Raji (cell line): Measurements from ENCODE around the gene QRICH1.

Experiments used
- POLR2A ChIP-seq: IDR thresholded peaks from 2 replicates; pipeline ENCODE4 v1.6.1; 2011; ENCODE audit warnings: low read depth, low read length, control low read depth; ENCODE audit not compliant: insufficient read depth

Gene QRICH1

DNA sequence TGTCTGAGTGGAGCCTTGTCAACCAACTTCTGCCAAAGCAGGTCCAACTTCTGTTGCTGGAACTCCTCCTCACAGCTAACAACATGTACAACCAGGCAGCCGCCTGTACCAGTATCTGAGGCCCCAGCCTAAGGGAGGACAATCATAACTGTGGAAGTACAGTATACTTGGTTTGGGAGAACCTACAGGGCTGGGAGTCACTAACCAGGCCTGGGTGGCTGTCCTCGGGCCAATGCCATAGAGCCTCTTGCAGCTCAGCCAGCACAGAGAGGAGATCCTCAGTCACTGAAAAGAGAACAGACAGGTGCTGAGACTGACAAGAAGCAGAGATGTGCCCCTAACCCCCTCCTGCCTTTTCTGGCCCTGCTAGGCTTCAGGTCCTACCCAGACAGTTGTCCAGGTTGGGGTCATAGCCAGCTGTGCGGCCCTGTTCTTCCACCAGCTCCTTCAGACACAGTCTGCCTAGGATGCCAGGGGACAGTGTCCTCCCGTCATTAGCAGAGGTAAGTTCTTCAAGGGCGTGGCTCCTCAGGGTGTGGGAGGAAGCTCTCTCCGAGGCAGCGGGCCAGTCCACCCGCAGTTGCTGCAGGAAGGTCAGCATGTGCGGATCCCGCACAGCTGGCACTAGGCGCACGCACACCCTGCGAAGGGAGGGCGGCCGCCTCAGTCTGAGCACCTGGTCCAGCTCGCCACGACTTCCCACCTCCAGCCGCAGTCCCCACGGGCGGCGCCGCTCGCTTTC is 76.5 kb downstream of the QRICH1 start:
- no peak for TF ChIP-seq POLR2A

DNA sequence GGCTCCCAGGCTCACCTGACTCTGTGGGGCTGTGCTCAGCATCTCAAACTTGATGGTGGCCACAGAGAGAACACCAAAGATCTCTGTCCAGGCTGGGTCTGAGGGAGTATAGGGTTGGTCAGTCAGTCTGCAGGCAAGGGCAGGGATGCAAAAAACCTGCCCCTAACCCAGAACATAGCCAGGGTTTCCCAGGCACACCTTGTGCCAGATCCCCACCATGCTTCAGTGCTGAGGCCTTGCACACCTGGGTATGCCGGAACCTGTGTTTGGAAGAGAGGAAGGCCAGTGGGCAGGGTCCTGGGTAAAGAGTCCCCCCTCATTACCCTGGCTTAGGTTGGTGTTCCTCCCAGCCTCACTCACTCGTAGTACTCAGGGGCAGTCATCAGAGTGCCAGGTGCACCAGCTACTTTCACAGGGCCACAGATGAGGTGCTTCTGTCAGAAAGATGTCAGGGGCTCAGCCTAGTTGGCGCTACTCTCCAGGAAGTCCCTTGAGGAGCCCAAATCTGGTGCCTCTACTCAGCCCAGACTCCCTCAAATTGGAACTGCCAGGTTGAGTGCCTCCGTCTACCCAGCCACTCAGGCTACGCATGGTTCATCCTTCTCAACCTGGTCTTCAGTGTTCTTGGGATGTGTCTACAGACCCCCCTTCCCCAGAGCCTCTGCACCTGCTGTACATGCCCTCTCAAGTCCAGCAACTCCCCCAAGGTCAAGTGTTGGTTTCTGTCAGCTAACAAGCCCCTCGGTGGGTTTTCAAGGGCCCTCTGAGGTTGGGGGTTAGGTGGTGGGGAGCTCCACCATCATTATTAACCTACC is 77.2 kb downstream of the QRICH1 start:
- peak; percentile 9; the same call in 1 of the 2 replicates for TF ChIP-seq POLR2A

DNA sequence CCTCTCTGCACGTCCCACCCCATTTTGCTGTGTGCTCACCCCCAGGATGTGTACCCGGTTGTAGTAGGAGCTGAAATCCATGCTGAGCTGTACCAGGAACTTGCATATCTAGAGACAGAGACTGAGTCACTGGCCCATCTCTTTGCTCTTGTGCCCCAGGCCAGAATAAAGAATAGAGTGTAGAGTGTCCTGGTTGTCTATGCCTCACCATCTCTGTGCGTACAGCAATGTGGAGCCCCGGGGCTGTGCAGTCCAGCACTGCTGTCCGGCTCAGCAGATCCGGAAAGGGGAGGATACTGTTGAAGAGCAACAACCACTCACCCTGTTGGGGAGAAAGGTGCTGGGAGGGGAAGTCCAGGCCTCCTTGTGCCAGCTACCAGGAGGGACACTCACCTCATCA is 78.1 kb downstream of the QRICH1 start:
- TF ChIP-seq POLR2A = no peak

DNA sequence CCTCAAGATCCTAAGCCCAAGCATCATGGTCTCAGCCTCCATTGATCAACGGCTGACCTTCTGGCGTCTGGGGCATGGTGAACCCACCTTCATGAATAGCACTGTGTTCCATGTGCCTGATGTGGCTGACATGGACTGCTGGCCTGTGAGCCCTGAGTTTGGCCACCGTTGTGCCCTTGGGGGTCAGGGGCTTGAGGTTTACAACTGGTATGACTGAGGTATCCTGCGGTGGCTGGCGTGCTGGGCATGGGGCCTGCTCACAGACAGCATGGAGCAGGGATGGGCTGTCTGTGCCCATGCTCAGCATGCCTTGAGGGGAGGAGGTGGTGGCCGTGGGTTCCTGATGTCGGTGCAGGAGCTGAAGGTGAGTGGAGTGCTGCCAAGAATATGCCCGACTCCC is 78.8 kb downstream of the QRICH1 start:
- TF ChIP-seq POLR2A = no peak

GRCh38 chr3:49013738-49014660 is 79.9 kb downstream of the QRICH1 start:
- no peak for TF ChIP-seq POLR2A

DNA sequence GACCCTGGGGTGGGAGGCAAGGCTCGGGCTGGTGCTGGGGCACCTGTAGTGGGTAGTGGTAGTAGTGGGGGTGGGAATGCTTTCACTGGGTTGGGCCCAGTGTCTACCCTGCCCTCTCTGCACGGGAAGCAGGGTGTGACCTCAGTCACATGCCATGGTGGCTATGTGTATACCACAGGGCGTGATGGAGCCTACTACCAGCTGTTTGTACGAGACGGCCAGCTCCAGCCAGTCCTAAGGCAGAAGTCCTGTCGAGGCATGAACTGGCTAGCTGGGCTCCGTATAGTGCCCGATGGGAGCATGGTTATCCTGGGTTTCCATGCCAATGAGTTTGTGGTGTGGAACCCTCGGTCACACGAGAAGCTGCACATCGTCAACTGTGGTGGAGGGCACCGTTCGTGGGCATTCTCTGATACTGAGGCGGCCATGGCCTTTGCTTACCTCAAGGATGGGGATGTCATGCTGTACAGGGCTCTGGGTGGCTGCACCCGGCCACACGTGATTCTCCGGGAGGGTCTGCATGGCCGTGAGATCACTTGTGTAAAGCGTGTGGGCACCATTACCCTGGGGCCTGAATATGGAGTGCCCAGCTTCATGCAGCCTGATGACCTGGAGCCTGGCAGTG is 80.6 kb downstream of the QRICH1 start:
- TF ChIP-seq POLR2A = no peak

GRCh38 chr3:49012441-49013017 is 81.3 kb downstream of the QRICH1 start:
- no peak for TF ChIP-seq POLR2A

DNA sequence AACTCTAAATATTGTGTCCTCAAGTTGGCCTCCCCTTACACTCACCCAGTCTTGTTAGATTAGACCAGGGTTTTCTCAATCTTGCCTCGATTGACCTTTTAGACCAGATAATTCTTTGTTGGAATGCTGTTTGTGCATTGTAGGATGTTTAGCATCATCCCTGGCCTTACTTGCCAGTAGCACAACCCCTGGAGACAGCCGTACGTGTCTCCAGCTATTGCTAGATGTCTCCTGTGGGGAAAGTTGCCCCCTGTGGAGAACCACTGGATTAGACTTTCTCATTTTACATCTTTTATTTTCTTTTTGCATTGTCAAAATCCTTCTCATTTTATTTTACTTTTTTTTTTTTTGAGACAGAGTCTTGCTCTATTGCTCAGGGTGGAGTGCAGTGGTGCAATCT is 84.5 kb downstream of the QRICH1 start:
- no peak for TF ChIP-seq POLR2A

DNA sequence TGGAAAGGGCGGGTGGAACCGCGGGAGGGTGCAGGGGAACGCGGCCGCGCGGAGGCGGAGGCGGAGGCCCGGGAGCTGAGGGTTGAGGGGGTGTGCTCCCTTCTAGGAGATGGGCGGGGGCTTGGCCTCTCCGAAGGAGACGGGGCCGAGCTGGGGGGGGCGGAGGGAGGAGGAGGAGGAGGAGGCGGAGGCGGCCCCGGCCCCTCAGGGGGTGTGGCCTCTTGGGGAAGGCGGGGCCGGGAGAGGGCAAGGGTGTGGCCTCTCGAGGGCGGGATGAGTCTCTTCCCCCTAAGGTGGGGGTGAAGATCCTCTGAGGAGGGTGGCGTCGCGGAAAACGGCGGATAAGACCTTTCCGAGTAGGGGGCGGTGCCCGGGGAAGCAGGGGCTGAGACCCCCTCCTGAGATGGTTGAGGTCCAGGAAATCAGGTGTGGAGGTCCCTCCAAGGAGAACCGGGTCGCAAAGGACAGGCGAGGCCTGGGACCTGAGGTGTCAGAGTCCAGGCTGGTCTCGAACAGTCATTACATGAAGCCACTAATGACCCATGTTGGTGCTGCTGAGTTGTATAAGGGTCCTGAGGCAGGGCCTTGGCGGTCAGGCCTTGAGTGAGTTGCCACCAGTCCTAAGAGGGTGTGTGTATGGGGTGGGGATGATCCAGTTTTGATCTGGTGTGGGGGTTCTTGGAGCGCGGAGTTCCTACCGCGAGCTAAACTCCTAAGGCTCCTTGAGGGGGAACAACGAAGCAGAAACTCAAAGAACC is 85.9 kb downstream of the QRICH1 start:
- TF ChIP-seq POLR2A = no peak

- TF ChIP-seq POLR2A = peak; percentile 85
Measured at GRCh38 chr3:49007068-49007770, 86.7 kb downstream of the QRICH1 start, which contains the start of gene WDR6. WDR6 (plus strand) TSS chr3:49007391; CDS start chr3:49007432, 41 bp downstream.

DNA sequence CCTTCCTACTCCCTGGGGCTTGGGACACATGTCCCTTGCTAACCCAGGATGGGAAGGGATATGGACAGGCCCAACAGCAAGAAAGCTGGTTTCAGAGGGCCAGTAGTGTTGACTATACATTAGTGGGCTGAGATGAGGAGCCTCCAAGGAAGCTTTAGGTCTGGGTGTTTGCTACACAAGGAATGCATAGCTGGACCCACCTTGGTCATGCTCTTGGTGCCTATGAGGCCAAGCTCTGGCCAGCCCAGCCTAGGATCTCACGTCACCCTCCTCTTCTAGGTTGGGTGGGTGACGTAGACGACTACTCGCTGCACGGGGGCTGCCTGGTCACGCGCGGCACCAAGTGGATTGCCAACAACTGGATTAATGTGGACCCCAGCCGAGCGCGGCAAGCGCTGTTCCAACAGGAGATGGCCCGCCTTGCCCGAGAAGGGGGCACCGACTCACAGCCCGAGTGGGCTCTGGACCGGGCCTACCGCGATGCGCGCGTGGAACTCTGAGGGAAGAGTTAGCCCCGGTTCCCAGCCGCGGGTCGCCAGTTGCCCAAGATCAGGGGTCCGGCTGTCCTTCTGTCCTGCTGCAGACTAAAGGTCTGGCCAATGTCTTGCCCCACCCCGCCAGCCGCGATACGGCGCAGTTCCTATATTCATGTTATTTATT is 87.3 kb downstream of the QRICH1 start:
- no peak for TF ChIP-seq POLR2A

DNA sequence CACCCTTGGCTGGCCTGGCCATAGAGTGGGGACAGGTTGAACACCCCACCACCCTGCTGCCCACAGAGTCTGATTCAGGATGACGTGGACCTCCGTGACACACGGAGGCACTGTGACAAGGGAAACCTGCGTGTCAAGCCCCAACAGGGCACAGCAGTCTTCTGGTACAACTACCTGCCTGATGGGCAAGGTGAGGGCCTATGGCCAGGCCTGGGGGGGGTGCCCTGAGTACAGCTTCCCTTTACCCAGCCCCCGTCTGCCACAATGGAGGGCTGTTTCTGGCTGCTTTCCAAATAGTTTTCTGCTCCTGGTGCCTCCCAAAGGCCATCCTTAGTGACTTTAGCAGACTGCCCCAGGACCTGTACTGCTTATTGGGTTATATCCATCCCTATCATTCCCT is 87.9 kb downstream of the QRICH1 start:
- no peak for TF ChIP-seq POLR2A

DNA sequence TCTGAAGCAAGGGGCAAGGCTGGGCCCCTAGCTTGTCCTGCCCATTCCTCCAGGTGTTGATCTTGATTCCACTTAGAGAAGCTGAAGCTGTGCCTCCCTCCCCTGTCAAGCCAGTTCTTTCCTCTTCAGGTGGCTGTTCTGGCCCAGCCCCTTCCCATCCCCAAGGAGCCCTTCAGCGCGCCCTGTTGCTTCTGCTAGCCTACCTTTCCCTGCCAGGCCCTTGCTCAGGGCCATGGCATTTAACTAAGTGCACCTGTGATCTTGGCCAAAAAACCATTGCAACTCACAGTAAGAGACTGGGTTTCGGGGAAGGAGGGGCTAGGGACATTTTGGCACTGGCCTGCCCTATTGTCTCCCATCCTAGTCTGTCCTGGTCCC is 88.6 kb downstream of the QRICH1 start:
- no peak for TF ChIP-seq POLR2A
